G401 (cell line): ENCODE data around the gene ZFYVE21. TPM values are rescaled to one million over a fixed set of nuclear protein-coding genes. Genes with fewer than 3 reads are reported as not detected.

Source experiments
- DNase-seq: peaks from one replicate; pipeline ENCODE4 v3.0.0-alpha.2; 2015; ENCODE audit warnings: low spot score
- in situ Hi-C: cut with HindIII; loops from 2 replicates; pipeline ENCODE4 v1.10.0; 2016; ENCODE audit warnings: low sequenced_read_pairs, mixed read lengths
- total RNA-seq: library from RNA; depleted of rRNA; stranded (reverse); fragments of >200 nt; shearing (Covaris generic); gene quantifications from 2 replicates; pipeline ENCODE4 v1.2.3, GENCODE V29; 2014

ZFYVE21 gene
- total RNA-seq, 1 experiment from 2014 or later: 18.1 TPM

- in situ Hi-C loops: no loop called here
- DNase-seq: no peak
Observed at GRCh38 chr14:103742499-103743255, 27.1 kb downstream of the ZFYVE21 start.

- no peak for DNase-seq
- in situ Hi-C loops: no loop called here
Observed at GRCh38 chr14:103743691-103744090, 28.1 kb downstream of the ZFYVE21 start.

- in situ Hi-C loops: no loop called here
- DNase-seq: peak; percentile 84
Observed at GRCh38 chr14:103744621-103745395, 29.2 kb downstream of the ZFYVE21 start.

GRCh38 chr14:103745424-103745823 lies 29.8 kb downstream of the ZFYVE21 start:
- in situ Hi-C loops: no loop called here
- DNase-seq: no peak

GRCh38 chr14:103746701-103747100 lies 31.1 kb downstream of the ZFYVE21 start:
- no peak for DNase-seq
- in situ Hi-C loops: no loop called here

DNA sequence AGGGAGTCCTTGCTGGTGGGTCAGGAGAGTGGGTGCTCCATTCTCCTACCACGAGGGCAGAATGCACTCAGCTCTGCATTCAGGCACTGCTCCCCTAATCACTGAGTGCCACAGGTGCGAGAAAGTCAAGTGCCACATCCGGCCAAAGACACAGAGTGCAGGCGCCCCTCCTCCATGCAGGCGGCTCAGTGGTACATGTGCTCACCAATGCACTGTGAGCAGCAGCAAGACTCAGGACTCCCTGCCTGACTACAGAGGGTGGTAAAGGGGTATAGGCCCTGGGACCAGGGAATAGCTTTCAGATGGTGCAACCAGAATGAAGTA lies 32.9 kb downstream of the ZFYVE21 start:
- DNase-seq: no peak
- in situ Hi-C loops: no loop called here

- peak; percentile 47 for DNase-seq
- in situ Hi-C loops: no loop called here
Observed at GRCh38 chr14:103749452-103749851, 33.8 kb downstream of the ZFYVE21 start.

GRCh38 chr14:103749860-103750259 lies 34.2 kb downstream of the ZFYVE21 start:
- in situ Hi-C loops: no loop called here
- DNase-seq: no peak

DNA sequence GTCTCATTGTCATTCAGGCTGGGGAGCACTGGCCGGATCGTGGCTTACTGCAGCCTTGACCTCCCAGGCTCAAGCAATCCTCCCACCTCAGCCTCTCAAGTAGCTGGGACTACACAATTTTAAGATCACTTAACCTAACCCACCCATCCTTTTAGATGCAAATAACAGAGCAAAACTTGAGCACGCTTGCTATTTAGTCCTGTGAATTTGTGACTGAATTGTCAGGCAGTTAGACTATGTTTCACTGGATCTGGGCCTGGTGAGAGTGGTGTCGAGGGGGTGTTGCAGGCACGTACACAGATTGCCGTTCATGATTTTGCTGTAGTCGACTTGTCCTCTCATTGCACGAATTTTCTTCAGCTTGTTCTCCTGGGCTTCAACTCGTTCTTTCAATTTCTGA lies 38.2 kb downstream of the ZFYVE21 start:
- DNase-seq: no peak
- in situ Hi-C loops: no loop called here

GRCh38 chr14:103755060-103755459 lies 39.5 kb downstream of the ZFYVE21 start:
- in situ Hi-C loops: no loop called here
- DNase-seq: no peak

GRCh38 chr14:103758059-103758776 lies 42.6 kb downstream of the ZFYVE21 start:
- DNase-seq: no peak
- in situ Hi-C loops: no loop called here

GRCh38 chr14:103762036-103762435 lies 46.4 kb downstream of the ZFYVE21 start:
- DNase-seq: no peak
- in situ Hi-C loops: no loop called here

- in situ Hi-C loops: no loop called here
- no peak for DNase-seq
Observed at GRCh38 chr14:103762541-103762940, 46.9 kb downstream of the ZFYVE21 start.

GRCh38 chr14:103763730-103764488 lies 48.3 kb downstream of the ZFYVE21 start:
- no peak for DNase-seq
- in situ Hi-C loops: no loop called here

- DNase-seq: no peak
- in situ Hi-C loops: no loop called here
Observed at GRCh38 chr14:103765526-103765925, 49.9 kb downstream of the ZFYVE21 start.

GRCh38 chr14:103767336-103767894 lies 51.8 kb downstream of the ZFYVE21 start:
- in situ Hi-C loops: no loop called here
- no peak for DNase-seq

GRCh38 chr14:103770500-103770899 lies 54.9 kb downstream of the ZFYVE21 start:
- no peak for DNase-seq
- in situ Hi-C loops: no loop called here

DNA sequence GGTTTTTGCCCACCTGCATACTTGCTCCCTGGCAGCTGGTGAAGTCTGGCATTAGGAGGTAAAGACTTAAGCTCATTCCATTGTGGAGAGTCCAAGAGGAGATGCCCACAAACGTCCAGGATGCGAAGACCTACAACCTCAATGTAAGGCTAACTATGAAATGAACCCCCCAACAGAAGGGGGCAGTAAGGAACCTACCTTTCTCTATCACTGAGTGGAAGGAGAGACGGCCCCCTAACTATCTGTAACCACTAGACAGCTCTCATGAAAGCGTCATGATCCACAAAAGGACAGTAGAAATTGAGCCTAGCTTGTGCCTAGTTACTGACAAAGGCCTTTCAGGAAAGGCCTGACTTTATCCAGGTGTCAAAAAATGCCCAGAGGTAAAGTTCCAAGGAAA lies 55.3 kb downstream of the ZFYVE21 start:
- in situ Hi-C loops: no loop called here
- DNase-seq: no peak

DNA sequence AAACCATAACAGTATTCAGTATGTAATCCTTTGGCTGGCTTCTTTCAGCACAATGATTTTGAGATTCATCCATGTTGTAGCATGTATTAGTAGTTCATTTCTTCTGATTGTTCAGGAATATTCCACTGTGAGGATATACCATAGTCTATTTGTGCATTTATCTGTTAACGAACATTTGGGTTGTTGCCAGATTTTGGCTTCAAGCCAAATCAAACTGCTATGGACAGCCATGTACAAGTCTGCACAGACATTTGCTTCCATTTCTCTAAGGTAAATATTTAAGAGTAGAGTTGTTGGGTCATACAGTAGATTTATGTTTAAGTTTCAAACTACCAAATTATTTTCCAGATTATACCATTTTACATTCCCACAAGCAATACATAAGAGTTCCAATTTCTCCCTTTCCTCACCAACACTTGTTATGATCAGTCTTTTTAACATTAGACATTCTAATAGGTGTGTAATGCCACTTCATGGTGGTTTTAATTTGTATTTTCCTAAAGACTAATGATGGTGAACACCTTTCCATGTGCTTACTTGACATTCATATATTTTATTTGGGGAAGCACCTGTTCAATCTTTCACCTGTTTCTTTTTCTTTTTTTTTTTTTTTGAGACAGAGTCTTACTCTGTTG lies 56.6 kb downstream of the ZFYVE21 start:
- no peak for DNase-seq

More for the DNA sequence above, 56.6 kb downstream of the ZFYVE21 start:
- in situ Hi-C loops: no loop called here
